Left ventricle myocardium inferior (tissue), 1 donor: ENCODE results near the gene VENTX. TPM values are rescaled to one million over a fixed set of nuclear protein-coding genes. Genes with fewer than 3 reads are reported as not detected.
"Not testable (repeated sequence)": the region's sequence is repeated elsewhere in the genome, so short reads cannot be mapped to it uniquely, and the experiment has no call there.

Source experiments
- DNase-seq: peaks from one replicate; pipeline ENCODE4 v3.0.0-alpha.2; 2020
- H3K27ac ChIP-seq: fragments of 200-600 bp; replicated peaks from 2 replicates; pipeline ENCODE4 v1.8.0; 2021
- H3K27me3 ChIP-seq: fragments of 200-600 bp; 2 replicates; pipeline ENCODE4 v1.8.0; 2021; ENCODE audit warnings: low read depth
- H3K36me3 ChIP-seq: fragments of 200-600 bp; 2 replicates; pipeline ENCODE4 v1.8.0; 2021
- H3K4me1 ChIP-seq: fragments of 200-600 bp; 2 replicates; pipeline ENCODE4 v1.8.0; 2021
- H3K4me3 ChIP-seq: fragments of 200-600 bp; 2 replicates; pipeline ENCODE4 v1.8.0; 2021; ENCODE audit warnings: mild to moderate bottlenecking, moderate library complexity
- H3K9me3 ChIP-seq: fragments of 200-600 bp; replicated peaks from 2 replicates; pipeline ENCODE4 v1.8.0; 2021
- CTCF ChIP-seq: fragments of 200-600 bp; IDR thresholded peaks from 2 replicates; pipeline ENCODE4 v1.8.0; 2021; ENCODE audit warnings: antibody characterized with exemption, mild to moderate bottlenecking, borderline replicate concordance
- intact Hi-C: fragments of 100-400 bp; cut with micrococcal nuclease; formaldehyde crosslinking; loops from one replicate; pipeline ENCODE4 v1.11.0; 2022
- total RNA-seq: library from RNA; stranded (reverse); fragmentation: NEBNext Ultra II Directional; extraction: Animal tissue kit (Norgen Biotek cat#: 25700); gene quantifications from one replicate; pipeline ENCODE4 v1.2.1, GENCODE V29; 2021
- donor health status: DM: no; HTN: yes; CAD: no; lungs with severe emphysema.

The VENTX gene
- total RNA-seq, 1 donor from 2014 or later, result 0.33 TPM

GRCh38 chr10:133219782-133220181 lies 17.9 kb upstream of the VENTX start:
- Histone ChIP-seq H3K27ac (no peak overlapping the region), H3K4me3 (no peak overlapping the region), H3K36me3 (no peaks in the 10 kb centered on the region), H3K4me1 (no peaks in the 10 kb centered on the region), H3K27me3 (peaks cover 60% of the 10 kb centered on the region), H3K9me3 (no peaks in the 10 kb centered on the region)
- TF ChIP-seq CTCF, result no peak
- no peak for DNase-seq
- intact Hi-C loops, result no loop called here

GRCh38 chr10:133221331-133221730 lies 16.3 kb upstream of the VENTX start:
- Histone ChIP-seq H3K36me3 (no peaks in the 10 kb centered on the region), H3K4me1 (no peaks in the 10 kb centered on the region), H3K27ac (no peak overlapping the region), H3K9me3 (no peaks in the 10 kb centered on the region), H3K27me3 (peaks cover 67% of the 10 kb centered on the region), H3K4me3 (no peak overlapping the region)
- TF ChIP-seq CTCF, result no peak
- intact Hi-C loops, result no loop called here
- DNase-seq, result no peak

GRCh38 chr10:133221756-133222155 lies 15.9 kb upstream of the VENTX start:
- peaks cover 71% of the 10 kb centered on the region for H3K27me3 ChIP-seq
- H3K36me3 ChIP-seq, H3K9me3 ChIP-seq, DNase-seq, H3K4me1 ChIP-seq, intact Hi-C loops, H3K4me3 ChIP-seq, H3K27ac ChIP-seq: not testable (repeated sequence)

- DNase-seq, result no peak
- Histone ChIP-seq H3K4me3 (no peak overlapping the region), H3K27me3 (peaks cover 81% of the 10 kb centered on the region), H3K9me3 (no peaks in the 10 kb centered on the region), H3K4me1 (no peaks in the 10 kb centered on the region), H3K36me3 (no peaks in the 10 kb centered on the region), H3K27ac (no peak overlapping the region)
- TF ChIP-seq CTCF, result no peak
- intact Hi-C loops, result no loop called here
Observed at GRCh38 chr10:133224076-133224475, 13.6 kb upstream of the VENTX start.

GRCh38 chr10:133224756-133225372 lies 12.8 kb upstream of the VENTX start:
- Histone ChIP-seq H3K36me3 (no peaks in the 10 kb centered on the region), H3K4me3 (no peak overlapping the region), H3K27me3 (peaks cover 81% of the 10 kb centered on the region), H3K4me1 (peaks cover 5% of the 10 kb centered on the region), H3K27ac (no peak overlapping the region), H3K9me3 (no peaks in the 10 kb centered on the region)
- DNase-seq, result no peak
- no peak for TF ChIP-seq CTCF
- intact Hi-C loops, result no loop called here

GRCh38 chr10:133225707-133226191 lies 11.9 kb upstream of the VENTX start:
- Histone ChIP-seq H3K4me1 (peaks cover 11% of the 10 kb centered on the region), H3K4me3 (no peak overlapping the region), H3K9me3 (no peaks in the 10 kb centered on the region), H3K36me3 (no peaks in the 10 kb centered on the region), H3K27ac (no peak overlapping the region), H3K27me3 (peaks cover 81% of the 10 kb centered on the region)
- intact Hi-C loops, result no loop called here
- no peak for TF ChIP-seq CTCF
- DNase-seq, result no peak
